Caco-2 (cell line): ENCODE measurements around the gene OSBPL8. TPM values are rescaled to one million over a fixed set of nuclear protein-coding genes. Genes with fewer than 3 reads are reported as not detected.

ENCODE experiments used
- BruUV-seq: library from RNA; stranded (reverse); fragments of 400-500 nt; replicated peaks from 2 replicates; lab custom pipeline; 2021; lab: Mats Ljungman, UMichigan
- CTCF ChIA-PET: fragments of 300-600 bp; sonication (Branson Sonifier 250); formaldehyde crosslinking; loops from one replicate; lab custom pipeline; 2022; ENCODE audit warnings: antibody characterized with exemption; lab: Charles Lee
- POLR2A ChIA-PET: fragments of 300-600 bp; sonication (Branson Sonifier 250); formaldehyde crosslinking; loops from one replicate; lab custom pipeline; 2022; ENCODE audit warnings: antibody characterized with exemption; lab: Charles Lee
- DNase-seq, 2 experiments: peaks; one replicate each; pipeline versions ENCODE4 v3.0.0 to v3.0.0-alpha.2; 2020 to 2022
- H3K27me3 ChIP-seq: replicated peaks from 2 replicates; pipeline ENCODE4 v1.6.0; 2011; ENCODE audit warnings: low read length; ENCODE audit not compliant: control insufficient read depth, insufficient read depth
- H3K36me3 ChIP-seq: 2 replicates; pipeline ENCODE4 v1.5.1; 2011; ENCODE audit warnings: low read length; ENCODE audit not compliant: control insufficient read depth, insufficient read depth
- H3K4me1 ChIP-seq: fragments of 250-450 bp; sonication (Bioruptor Pico); 2 replicates; pipeline ENCODE4 v1.5.1; 2020; ENCODE audit warnings: mild to moderate bottlenecking
- H3K4me3 ChIP-seq: 2 replicates; pipeline ENCODE4 v1.5.1; 2011; ENCODE audit warnings: low read depth, mild to moderate bottlenecking, control low read depth, low read length
- H3K9me3 ChIP-seq: fragments of 250-450 bp; sonication (Bioruptor Pico); 2 replicates; pipeline ENCODE4 v1.5.1; 2020; ENCODE audit warnings: mild to moderate bottlenecking, moderate library complexity
- H3K27ac Mint-ChIP-seq: one replicate; pipeline ENCODE4 v1.8.0; 2022; ENCODE audit warnings: mixed read lengths; ENCODE audit not compliant: unreplicated experiment
- H3K27me3 Mint-ChIP-seq: one replicate; pipeline ENCODE4 v1.8.0; 2022; ENCODE audit warnings: mixed read lengths; ENCODE audit not compliant: insufficient read depth, unreplicated experiment
- H3K36me3 Mint-ChIP-seq: one replicate; pipeline ENCODE4 v1.8.0; 2022; ENCODE audit warnings: mild to moderate bottlenecking, mixed read lengths; ENCODE audit not compliant: insufficient read depth, unreplicated experiment
- H3K4me1 Mint-ChIP-seq: one replicate; pipeline ENCODE4 v1.8.0; 2022; ENCODE audit warnings: low read depth, mixed read lengths; ENCODE audit not compliant: unreplicated experiment
- H3K4me3 Mint-ChIP-seq: one replicate; pipeline ENCODE4 v1.8.0; 2022; ENCODE audit warnings: mild to moderate bottlenecking, moderate library complexity, mixed read lengths; ENCODE audit not compliant: unreplicated experiment
- H3K9me3 Mint-ChIP-seq: one replicate; pipeline ENCODE4 v1.8.0; 2022; ENCODE audit warnings: mixed read lengths; ENCODE audit not compliant: unreplicated experiment
- intact Hi-C: fragments of 100-400 bp; cut with micrococcal nuclease; formaldehyde crosslinking; loops from one replicate; pipeline ENCODE4 v1.10.0; 2022; ENCODE audit not compliant: unreplicated experiment
- total RNA-seq: library from RNA; stranded (reverse); gene quantifications from 2 replicates; pipeline ENCODE4 v1.2.3, GENCODE V29; 2022
- TF ChIP-seq, protein P1 (sequence below), 2 experiments: fragments of 200-600 bp in 1 of 2; IDR thresholded peaks; 1 replicate in 1 of 2; 2 replicates in 1 of 2; pipeline versions ENCODE4 v1.5.1 to v1.8.0; 2011 to 2022; ENCODE audit warnings: antibody characterized with exemption in 1 of 2, control low read depth in 1 of 2, inconsistent platforms in 1 of 2, low read depth in 1 of 2, low read length in 1 of 2, mild to moderate bottlenecking in 1 of 2, moderate library complexity in 1 of 2; ENCODE audit not compliant: insufficient read depth in 1 of 2, severe bottlenecking in 1 of 2, unreplicated experiment in 1 of 2

Gene OSBPL8
- total RNA-seq, 1 experiment from 2014 or later: 50.0 TPM

GRCh38 chr12:76303989-76304460, 255.5 kb downstream of the OSBPL8 start:
- H3K27ac Mint-ChIP-seq: no peak overlapping the region
- Histone ChIP-seq H3K27me3 (no peaks in the 10 kb centered on the region), H3K9me3 (no peaks in the 10 kb centered on the region), H3K4me1 (peaks cover 10% of the 10 kb centered on the region; the same call in 1 of the 2 replicates), H3K36me3 (no peaks in the 10 kb centered on the region), H3K4me3 (no peak overlapping the region)
- ChIA-PET CTCF (no interaction called here), POLR2A (no interaction called here)
- no peaks in the 10 kb centered on the region for H3K36me3 Mint-ChIP-seq
- H3K27me3 Mint-ChIP-seq: no peaks in the 10 kb centered on the region
- TF ChIP-seq, protein P1, sequence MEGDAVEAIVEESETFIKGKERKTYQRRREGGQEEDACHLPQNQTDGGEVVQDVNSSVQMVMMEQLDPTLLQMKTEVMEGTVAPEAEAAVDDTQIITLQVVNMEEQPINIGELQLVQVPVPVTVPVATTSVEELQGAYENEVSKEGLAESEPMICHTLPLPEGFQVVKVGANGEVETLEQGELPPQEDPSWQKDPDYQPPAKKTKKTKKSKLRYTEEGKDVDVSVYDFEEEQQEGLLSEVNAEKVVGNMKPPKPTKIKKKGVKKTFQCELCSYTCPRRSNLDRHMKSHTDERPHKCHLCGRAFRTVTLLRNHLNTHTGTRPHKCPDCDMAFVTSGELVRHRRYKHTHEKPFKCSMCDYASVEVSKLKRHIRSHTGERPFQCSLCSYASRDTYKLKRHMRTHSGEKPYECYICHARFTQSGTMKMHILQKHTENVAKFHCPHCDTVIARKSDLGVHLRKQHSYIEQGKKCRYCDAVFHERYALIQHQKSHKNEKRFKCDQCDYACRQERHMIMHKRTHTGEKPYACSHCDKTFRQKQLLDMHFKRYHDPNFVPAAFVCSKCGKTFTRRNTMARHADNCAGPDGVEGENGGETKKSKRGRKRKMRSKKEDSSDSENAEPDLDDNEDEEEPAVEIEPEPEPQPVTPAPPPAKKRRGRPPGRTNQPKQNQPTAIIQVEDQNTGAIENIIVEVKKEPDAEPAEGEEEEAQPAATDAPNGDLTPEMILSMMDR (IDR thresholded peaks at IDR 0.05; ENCODE audit: insufficient read depth in 1 of 2, low read depth in 1 of 2, low read length in 1 of 2, severe bottlenecking in 1 of 2, unreplicated experiment in 1 of 2): no peak
- no peak overlapping the region for H3K4me3 Mint-ChIP-seq
- intact Hi-C loops: no loop called here
- no peaks in the 10 kb centered on the region for H3K4me1 Mint-ChIP-seq
- H3K9me3 Mint-ChIP-seq: no peaks in the 10 kb centered on the region
- DNase-seq: no peak
- BruUV-seq: no TSS peak

DNA sequence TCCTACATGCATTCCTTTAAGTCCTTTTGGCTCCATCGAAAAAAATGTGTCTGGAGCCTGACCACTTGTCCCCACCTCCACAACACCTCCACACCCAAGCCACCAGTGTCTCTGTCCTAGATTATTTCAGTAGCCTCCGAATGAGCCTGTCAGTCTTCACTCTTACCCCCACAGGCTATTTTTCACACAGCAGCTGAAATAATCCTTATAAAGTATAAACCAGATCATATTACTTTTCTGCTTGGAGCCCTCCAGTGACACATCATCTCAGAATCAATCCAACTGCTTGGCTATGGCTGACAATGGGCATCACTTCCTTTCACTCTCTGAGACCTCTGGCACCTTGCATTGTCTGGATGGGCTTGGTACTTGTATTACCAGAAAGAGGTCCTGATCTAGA, 256.2 kb downstream of the OSBPL8 start:
- TF ChIP-seq, protein P1 (IDR thresholded peaks at IDR 0.05; ENCODE audit: insufficient read depth in 1 of 2, low read depth in 1 of 2, low read length in 1 of 2, severe bottlenecking in 1 of 2, unreplicated experiment in 1 of 2): no peak
- no peaks in the 10 kb centered on the region for H3K27me3 ChIP-seq
- Mint-ChIP-seq H3K36me3 (no peaks in the 10 kb centered on the region), H3K9me3 (no peaks in the 10 kb centered on the region), H3K4me1 (no peaks in the 10 kb centered on the region), H3K27ac (no peak overlapping the region), H3K27me3 (no peaks in the 10 kb centered on the region), H3K4me3 (no peak overlapping the region)
- CTCF ChIA-PET: no interaction called here
- no peaks in the 10 kb centered on the region for H3K36me3 ChIP-seq
- peaks cover 10% of the 10 kb centered on the region; the same call in 1 of the 2 replicates for H3K4me1 ChIP-seq
- no peaks in the 10 kb centered on the region for H3K9me3 ChIP-seq
- no peak overlapping the region for H3K4me3 ChIP-seq
- DNase-seq: no peak
- intact Hi-C loops: no loop called here
- BruUV-seq: no TSS peak
- POLR2A ChIA-PET: no interaction called here

Other genes with a start within 250 kb of the OSBPL8 start
- gene BBS10, start 211.4 kb downstream of the OSBPL8 start, total RNA-seq: 6.0 and 6.3 TPM in 2 replicates
- 31.1 and 32.2 TPM in 2 replicates for gene ZDHHC17, start 204.3 kb upstream of the OSBPL8 start, total RNA-seq